Ishikawa (cell line): ENCODE results near the gene ADAMTS1.

Experiments
- CEBPB ChIP-seq: IDR thresholded peaks from 2 replicates; pipeline ENCODE4 v1.6.1; 2012
- CREB1 ChIP-seq: IDR thresholded peaks from 2 replicates; pipeline ENCODE4 v1.6.1; 2012; ENCODE audit warnings: low read depth
- EGR1 ChIP-seq: IDR thresholded peaks from 2 replicates; pipeline ENCODE4 v1.6.1; 2012
- EP300 ChIP-seq: IDR thresholded peaks from 2 replicates; pipeline ENCODE4 v1.6.1; 2012; ENCODE audit warnings: borderline replicate concordance
- FOXM1 ChIP-seq: IDR thresholded peaks from 2 replicates; pipeline ENCODE4 v1.6.1; 2012; ENCODE audit warnings: low read depth, borderline replicate concordance
- NFIC ChIP-seq: IDR thresholded peaks from 2 replicates; pipeline ENCODE4 v1.6.1; 2012
- RAD21 ChIP-seq: IDR thresholded peaks from 2 replicates; pipeline ENCODE4 v1.6.1; 2012; ENCODE audit warnings: low read depth
- TAF1 ChIP-seq: IDR thresholded peaks from 2 replicates; pipeline ENCODE4 v1.6.1; 2012; ENCODE audit warnings: low read depth, mild to moderate bottlenecking
- TCF12 ChIP-seq: IDR thresholded peaks from 2 replicates; pipeline ENCODE4 v1.6.1; 2012; ENCODE audit warnings: low read depth
- TEAD4 ChIP-seq: IDR thresholded peaks from 2 replicates; pipeline ENCODE4 v1.6.1; 2012
- USF1 ChIP-seq: IDR thresholded peaks from 2 replicates; pipeline ENCODE4 v1.6.1; 2012
- YY1 ChIP-seq: IDR thresholded peaks from 2 replicates; pipeline ENCODE4 v1.6.1; 2012; ENCODE audit warnings: low read depth
- ZBTB7A ChIP-seq: IDR thresholded peaks from 2 replicates; pipeline ENCODE4 v1.6.1; 2012; ENCODE audit warnings: low read depth
- TF ChIP-seq, protein P1 (sequence below): IDR thresholded peaks from 2 replicates; pipeline ENCODE4 v1.6.1; 2012; ENCODE audit warnings: low read depth, mild to moderate bottlenecking
- TF ChIP-seq, protein P2 (sequence below): IDR thresholded peaks from 2 replicates; pipeline ENCODE4 v1.6.1; 2012

Gene ADAMTS1

GRCh38 chr21:26837539-26837938 is 7.7 kb downstream of the ADAMTS1 start:
- TF ChIP-seq, protein P1, sequence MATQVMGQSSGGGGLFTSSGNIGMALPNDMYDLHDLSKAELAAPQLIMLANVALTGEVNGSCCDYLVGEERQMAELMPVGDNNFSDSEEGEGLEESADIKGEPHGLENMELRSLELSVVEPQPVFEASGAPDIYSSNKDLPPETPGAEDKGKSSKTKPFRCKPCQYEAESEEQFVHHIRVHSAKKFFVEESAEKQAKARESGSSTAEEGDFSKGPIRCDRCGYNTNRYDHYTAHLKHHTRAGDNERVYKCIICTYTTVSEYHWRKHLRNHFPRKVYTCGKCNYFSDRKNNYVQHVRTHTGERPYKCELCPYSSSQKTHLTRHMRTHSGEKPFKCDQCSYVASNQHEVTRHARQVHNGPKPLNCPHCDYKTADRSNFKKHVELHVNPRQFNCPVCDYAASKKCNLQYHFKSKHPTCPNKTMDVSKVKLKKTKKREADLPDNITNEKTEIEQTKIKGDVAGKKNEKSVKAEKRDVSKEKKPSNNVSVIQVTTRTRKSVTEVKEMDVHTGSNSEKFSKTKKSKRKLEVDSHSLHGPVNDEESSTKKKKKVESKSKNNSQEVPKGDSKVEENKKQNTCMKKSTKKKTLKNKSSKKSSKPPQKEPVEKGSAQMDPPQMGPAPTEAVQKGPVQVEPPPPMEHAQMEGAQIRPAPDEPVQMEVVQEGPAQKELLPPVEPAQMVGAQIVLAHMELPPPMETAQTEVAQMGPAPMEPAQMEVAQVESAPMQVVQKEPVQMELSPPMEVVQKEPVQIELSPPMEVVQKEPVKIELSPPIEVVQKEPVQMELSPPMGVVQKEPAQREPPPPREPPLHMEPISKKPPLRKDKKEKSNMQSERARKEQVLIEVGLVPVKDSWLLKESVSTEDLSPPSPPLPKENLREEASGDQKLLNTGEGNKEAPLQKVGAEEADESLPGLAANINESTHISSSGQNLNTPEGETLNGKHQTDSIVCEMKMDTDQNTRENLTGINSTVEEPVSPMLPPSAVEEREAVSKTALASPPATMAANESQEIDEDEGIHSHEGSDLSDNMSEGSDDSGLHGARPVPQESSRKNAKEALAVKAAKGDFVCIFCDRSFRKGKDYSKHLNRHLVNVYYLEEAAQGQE: no peak
- TF ChIP-seq RAD21: no peak
- TF ChIP-seq NFIC: no peak
- TF ChIP-seq, protein P2, sequence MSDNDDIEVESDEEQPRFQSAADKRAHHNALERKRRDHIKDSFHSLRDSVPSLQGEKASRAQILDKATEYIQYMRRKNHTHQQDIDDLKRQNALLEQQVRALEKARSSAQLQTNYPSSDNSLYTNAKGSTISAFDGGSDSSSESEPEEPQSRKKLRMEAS: no peak
- TF ChIP-seq FOXM1: no peak
- TF ChIP-seq CEBPB: no peak
- no peak for TF ChIP-seq CREB1
- no peak for TF ChIP-seq USF1
- no peak for TF ChIP-seq YY1
- TF ChIP-seq TEAD4: no peak
- TF ChIP-seq EP300: no peak
- no peak for TF ChIP-seq ZBTB7A
- no peak for TF ChIP-seq TCF12
- TF ChIP-seq EGR1: no peak
- no peak for TF ChIP-seq TAF1

- TF ChIP-seq CREB1 (no peak), TAF1 (no peak), USF1 (no peak), ZBTB7A (no peak), EGR1 (no peak), YY1 (no peak), CEBPB (no peak), NFIC (no peak), TEAD4 (no peak), TCF12 (no peak)
- TF ChIP-seq, protein P1: no peak
- TF ChIP-seq, protein P2: no peak
Observed at GRCh38 chr21:26836528-26836927, 8.7 kb downstream of the ADAMTS1 start.

- TF ChIP-seq TEAD4: no peak
- no peak for TF ChIP-seq FOXM1
- TF ChIP-seq CREB1: no peak
- TF ChIP-seq, protein P2: no peak
- no peak for TF ChIP-seq TAF1
- no peak for TF ChIP-seq YY1
Observed at GRCh38 chr21:26835714-26836265, 9.4 kb downstream of the ADAMTS1 start.

DNA sequence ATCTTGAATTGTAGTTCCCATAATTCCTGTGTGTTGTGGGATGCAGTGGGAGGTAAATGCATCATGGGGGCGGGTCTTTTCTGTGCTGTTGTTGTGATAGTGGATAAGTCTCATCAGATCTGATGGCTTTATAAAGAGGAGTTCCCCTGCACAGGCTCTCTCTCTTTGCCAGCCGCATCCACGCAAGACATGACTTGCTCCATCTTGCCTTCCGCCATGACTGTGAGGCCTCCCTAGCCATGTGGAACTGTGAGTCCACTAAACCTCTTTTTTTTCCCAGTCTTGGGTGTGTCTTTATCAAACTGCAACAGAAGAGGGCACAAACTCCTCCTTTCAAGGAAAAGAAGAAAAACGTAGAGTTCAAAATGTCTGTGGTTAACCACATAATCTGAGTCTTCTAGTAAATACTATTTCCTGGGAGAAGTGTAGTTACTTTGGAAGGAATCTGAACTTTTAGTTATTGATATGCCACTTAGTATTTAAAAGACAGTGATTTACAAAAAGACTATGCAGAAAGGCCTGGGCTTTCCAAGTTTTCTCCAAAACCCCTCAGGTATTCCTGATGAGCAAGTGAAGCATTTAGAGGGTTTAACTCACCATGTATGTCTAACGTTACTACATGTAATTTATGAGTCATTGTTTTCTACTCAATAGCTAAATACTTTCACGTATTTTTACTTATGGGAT is 10.0 kb downstream of the ADAMTS1 start:
- TF ChIP-seq ZBTB7A: no peak
- TF ChIP-seq USF1: no peak
- TF ChIP-seq TAF1: no peak
- TF ChIP-seq CREB1: no peak
- no peak for TF ChIP-seq YY1
- TF ChIP-seq NFIC: no peak
- TF ChIP-seq RAD21: no peak
- no peak for TF ChIP-seq TEAD4
- TF ChIP-seq CEBPB: no peak
- TF ChIP-seq FOXM1: no peak
- TF ChIP-seq EGR1: no peak
- TF ChIP-seq, protein P2: no peak
- no peak for TF ChIP-seq TCF12
- no peak for TF ChIP-seq EP300
- TF ChIP-seq, protein P1: no peak
